ENCODE measurements around the gene KLHL28.
A peak's percentile ranks its signal among the peaks of the same experiment; 100 is the strongest.

The KLHL28 gene

GRCh38 chr14:44961554-44962333, at the start of gene KLHL28, which contains the start of gene TOGARAM1:
Gene KLHL28, minus strand, starts transcription at chr14:44961947. Its CDS starts 16,019 bp downstream, at chr14:44945928.
Gene TOGARAM1, plus strand, starts transcription at chr14:44962190. Its CDS starts 232 bp downstream, at chr14:44962422.
- peak; percentile 95 for DNase-seq (ENCODE audit: low read depth)

DNA sequence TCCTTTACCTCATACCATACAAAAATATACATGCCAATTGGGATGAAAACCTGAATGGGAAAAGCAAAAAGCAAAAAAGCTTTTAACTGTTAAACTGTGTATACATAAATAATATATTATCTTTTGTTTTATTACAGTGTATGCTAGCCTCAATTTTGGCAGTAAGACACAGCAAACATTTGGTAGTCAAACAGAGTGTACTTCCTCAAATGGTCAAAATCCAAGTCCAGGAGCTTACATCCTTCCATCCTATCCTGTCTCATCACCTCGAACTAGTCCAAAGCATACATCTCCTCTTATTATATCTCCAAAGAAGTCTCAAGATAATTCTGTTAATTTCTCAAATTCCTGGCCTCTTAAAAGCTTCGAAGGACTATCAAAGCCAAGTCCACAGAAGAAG, 42.2 kb upstream of the KLHL28 start:
- no peak for DNase-seq (ENCODE audit: low read depth)

GRCh38 chr14:44995770-44996294, 34.1 kb upstream of the KLHL28 start:
- no peak for DNase-seq (ENCODE audit: low read depth)

GRCh38 chr14:44995196-44995595, 33.4 kb upstream of the KLHL28 start:
- DNase-seq (ENCODE audit: low read depth): no peak

DNA sequence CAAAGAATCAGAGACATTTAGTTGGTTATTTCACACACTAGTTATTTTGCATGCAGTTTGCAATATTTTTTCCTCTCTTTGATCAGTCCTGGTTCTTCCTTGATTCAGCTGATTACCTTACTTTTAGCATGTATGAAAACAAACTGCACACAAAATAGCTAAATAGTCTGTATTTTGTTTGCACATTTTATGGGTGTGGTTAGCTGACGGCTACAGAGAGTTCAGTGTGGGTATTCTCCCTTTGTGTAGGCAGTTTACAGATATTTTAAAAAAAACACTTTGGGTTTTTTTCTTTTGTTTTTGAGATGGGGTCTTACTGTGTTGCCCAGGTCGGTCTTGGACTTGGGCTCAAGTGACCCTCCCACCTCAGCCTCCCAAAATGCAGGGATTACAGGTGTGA, 28.8 kb upstream of the KLHL28 start:
- no peak for DNase-seq (ENCODE audit: low read depth)

GRCh38 chr14:44989497-44990440, 28.0 kb upstream of the KLHL28 start:
- no peak for DNase-seq (ENCODE audit: low read depth)

DNA sequence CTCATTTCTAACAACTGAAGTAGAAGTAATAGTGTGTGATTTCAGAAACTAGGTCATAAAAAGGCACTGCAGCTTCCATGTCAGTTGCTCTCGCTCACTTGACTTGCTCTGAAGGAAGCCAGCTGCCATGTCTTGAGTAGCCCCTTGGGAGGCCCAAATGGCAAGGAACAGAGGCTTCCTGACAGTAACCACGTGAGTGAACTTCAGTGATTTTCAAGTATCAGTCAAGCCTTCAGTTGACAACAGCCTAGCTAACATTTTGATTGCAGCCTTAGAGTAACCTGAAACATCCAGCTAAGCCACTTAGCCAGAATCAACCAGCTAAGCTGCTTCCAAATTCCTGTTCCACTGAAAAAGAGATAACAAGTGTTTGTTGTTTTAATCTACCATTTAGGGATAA, 26.9 kb upstream of the KLHL28 start:
- no peak for DNase-seq (ENCODE audit: low read depth)

- no peak for DNase-seq (ENCODE audit: low read depth)
Measured at GRCh38 chr14:44982594-44982993, 20.8 kb upstream of the KLHL28 start.

DNA sequence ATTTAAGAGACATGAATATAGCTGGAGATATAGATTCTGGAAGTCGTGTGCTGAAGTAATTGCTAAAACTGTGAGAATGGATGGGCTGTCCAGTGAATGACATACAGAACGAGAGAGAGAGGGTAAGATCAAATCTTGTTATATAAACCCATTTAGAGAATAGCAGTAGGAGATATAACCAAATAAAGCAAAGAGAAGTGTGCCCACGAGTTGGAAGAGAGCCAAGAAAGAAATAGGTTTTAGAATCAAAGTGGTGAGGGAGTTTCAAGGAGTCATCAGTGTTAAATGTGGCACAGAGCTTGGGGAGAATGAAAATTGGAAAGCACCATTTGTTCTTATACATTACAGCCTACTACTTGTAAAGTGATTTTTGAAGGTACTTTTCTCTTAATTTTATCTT, 19.5 kb upstream of the KLHL28 start:
- no peak for DNase-seq (ENCODE audit: low read depth)

GRCh38 chr14:44979740-44980356, 18.1 kb upstream of the KLHL28 start:
- no peak for DNase-seq (ENCODE audit: low read depth)

DNA sequence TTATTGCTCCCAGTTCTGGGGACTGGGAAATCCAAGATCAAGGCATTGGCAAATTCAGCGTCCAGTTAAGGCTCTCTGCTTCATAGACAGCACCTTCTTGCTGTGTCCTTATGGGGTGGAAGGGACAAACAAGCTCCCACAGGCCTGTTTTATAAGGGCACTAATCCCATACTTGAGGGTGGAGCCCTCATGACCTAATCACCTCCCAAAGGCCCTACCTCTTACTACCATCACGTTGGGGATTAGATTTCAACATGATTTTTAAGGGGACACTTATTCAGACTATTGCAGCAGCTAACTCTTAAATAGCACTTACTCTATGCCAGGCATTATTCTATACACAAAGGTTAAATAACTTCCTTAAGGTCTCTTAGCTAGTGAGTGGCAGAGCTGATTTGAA, 17.5 kb upstream of the KLHL28 start:
- DNase-seq (ENCODE audit: low read depth): no peak

DNA sequence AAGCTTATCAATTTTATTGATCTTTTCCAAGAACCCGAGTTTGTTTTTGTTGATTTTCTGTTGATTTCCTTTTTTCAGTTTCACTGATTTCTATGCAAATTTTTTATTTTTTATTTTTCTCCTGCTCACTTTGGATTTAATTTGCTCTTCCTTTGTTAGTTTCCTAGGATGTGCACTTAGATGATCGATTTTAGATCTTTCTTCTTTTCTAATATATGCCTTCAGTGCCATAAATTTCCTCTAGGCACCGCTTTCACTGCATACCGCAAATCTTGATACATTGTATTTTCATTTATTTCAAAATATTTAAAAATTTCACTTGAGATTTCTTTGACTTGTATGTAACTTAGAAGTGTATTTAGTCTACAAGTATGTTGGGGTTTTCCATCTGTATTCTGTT, 9.7 kb upstream of the KLHL28 start:
- DNase-seq (ENCODE audit: low read depth): no peak

- no peak for DNase-seq (ENCODE audit: low read depth)
Measured at GRCh38 chr14:44970907-44971306, 9.2 kb upstream of the KLHL28 start.

DNA sequence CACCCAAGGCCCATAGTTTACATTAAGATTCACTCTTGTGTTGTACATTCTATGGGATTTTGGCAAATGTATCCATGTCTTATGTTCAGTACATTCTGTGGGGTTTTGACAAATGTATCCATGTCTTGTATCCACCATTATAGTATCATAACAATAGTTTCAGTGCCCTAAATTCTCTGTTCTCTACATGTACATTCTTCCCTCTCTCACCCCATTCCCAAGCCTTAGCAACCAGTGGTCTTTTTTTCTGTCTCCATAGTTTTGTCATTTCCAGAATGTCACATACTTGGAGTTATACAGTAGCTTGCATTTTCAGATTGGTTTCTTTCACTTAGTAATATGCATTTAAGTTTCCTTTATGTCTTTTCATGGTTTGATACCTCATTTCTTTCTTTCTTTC, 7.0 kb upstream of the KLHL28 start:
- DNase-seq (ENCODE audit: low read depth): no peak

DNA sequence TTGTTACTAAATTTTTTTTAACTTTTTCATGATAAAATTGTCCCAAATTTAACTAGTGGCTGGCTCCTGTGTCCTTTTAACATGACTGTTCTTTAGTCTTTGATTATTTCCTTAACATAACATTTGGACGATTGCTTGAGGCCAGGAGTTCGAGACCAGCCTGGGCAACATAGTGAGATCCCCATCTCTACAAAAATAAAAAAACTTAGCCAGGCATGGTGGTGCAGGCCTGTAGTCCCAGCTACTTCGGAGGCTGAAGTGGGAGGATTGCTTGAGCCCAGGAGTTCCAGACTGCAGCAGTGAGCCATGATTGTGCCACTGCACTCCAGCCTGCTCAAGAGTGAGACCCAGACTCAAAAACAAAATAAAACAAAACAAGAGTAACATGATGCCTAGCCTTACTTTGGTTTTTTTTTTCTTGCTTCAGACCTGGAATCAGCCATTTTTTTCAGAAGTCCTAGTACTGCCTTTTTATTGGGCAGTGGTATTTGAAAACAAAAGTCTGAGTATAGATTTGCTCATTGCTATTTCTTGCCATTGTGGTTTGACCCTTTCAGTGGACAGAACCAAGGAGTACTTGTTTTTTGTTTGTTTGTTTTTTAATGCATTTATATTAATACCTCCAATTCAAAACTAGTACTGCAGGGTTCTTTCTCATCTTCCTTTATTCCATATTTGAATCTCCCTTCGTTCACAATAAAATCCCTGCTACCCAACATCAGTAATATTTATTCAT, 5.0 kb upstream of the KLHL28 start:
- no peak for DNase-seq (ENCODE audit: low read depth)

- DNase-seq (ENCODE audit: low read depth): no peak
Measured at GRCh38 chr14:44963775-44964380, 2.1 kb upstream of the KLHL28 start.

DNA sequence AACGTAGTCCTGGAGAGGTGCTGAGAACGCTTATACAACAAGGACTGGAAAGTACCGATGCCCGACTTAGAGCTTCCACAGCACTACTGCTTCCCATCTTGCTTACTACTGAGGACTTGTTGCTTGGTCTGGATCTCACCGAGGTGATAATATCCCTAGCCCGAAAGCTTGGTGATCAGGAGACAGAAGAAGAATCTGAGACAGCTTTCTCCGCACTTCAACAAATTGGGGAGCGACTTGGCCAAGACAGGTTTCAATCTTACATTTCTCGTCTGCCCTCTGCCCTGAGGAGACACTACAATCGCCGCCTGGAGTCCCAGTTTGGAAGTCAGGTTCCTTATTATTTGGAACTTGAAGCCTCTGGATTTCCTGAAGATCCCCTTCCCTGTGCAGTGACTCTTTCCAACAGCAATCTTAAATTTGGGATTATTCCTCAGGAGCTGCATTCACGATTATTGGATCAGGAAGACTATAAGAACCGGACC, 1.3 kb upstream of the KLHL28 start:
- DNase-seq (ENCODE audit: low read depth): no peak

GRCh38 chr14:44962334-44963043, 742 bp upstream of the KLHL28 start:
- DNase-seq (ENCODE audit: low read depth): no peak

GRCh38 chr14:44961151-44961553, 595 bp downstream of the KLHL28 start:
- DNase-seq (ENCODE audit: low read depth): peak; percentile 39

DNA sequence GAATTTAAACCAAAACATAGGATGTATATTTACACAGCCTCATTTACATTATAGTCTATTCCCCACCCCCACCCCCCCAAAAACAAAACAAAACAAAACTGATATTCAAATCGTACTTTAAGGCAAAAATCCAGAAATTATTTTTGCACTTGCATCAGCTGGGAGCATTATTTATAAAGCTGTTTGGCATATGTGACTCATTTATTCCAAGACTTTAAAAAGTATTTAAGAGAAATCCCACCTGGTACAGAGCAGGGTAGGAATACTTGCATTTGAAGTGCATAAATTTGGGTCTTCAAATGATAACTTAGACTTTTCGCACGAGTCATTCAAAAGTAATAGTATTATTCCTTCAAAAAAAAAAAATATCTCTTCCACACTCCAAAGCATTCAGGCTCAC, 1.1 kb downstream of the KLHL28 start:
- no peak for DNase-seq (ENCODE audit: low read depth)

All from stimulated activated CD4-positive, alpha-beta T cell treated with anti-CD3 and anti-CD28 coated beads, Interleukin-2, amount 100 ng/mL, for 4 hours (primary cell).